GM18499 (cell line): ENCODE data around the gene PAOX.
"Not testable (repeated sequence)": the region's sequence is repeated elsewhere in the genome, so short reads cannot be mapped to it uniquely, and the experiment has no call there.

Experiments used
- ATAC-seq: cut with Tn5 transposase; IDR thresholded peaks from one replicate; pipeline ENCODE4 v1.9.1; 2021; ENCODE audit warnings: moderate number of reproducible peaks; ENCODE audit not compliant: insufficient read depth, unreplicated experiment

Gene PAOX

DNA sequence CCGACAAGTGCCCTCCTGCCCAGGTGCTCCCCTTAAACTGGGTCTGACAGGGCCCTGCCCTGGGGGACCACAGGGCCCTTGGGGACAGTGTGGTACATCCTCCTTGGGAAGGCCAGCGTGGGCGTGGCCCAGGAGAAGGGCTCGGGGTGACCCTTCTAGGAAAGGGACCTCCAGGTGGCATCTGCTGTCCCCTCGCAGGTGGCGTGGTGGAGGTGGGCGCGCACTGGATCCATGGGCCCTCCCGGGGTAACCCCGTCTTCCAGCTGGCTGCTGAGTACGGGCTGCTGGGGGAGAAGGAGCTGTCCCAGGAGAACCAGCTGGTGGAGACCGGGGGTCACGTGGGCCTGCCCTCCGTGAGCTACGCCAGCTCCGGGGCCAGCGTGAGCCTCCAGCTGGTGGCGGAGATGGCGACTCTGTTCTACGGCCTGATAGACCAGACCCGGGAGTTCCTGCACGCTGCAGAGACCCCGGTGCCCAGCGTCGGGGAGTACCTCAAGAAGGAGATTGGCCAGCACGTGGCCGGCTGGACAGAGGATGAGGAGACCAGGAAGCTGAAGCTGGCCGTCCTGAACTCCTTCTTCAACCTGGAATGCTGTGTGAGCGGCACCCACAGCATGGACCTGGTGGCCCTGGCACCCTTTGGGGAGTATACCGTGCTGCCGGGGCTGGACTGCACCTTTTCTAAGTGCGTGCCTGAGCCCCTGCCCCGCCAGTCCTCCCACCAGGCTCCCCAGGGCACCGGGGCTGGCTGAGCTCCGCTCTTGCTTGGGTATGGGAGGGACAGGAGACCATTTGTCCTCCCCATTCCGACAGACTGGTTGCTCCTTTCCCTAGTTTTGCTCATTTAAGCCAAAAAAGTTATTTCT is 972 bp downstream of the PAOX start:
- ATAC-seq = no peak

DNA sequence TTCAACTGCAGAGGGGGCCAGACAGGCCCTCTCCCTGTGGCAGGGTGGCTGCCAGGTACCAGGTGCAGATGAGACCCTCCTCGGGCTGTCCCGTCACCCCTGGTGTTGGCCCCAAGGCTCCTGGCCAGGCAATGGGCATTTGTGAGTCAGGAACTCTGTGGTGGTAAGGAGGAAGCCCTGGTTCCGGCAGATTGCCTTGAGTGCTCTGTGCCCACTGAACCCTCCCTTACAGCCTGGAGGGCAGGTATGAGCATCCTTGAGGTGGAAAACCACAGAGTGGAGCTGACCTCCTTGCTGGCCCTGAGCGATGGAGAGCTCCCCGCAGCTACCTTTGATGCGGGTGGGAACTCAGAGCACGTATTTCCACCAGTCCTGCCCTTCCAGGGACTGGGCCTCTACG is 2.0 kb downstream of the PAOX start:
- no peak for ATAC-seq

DNA sequence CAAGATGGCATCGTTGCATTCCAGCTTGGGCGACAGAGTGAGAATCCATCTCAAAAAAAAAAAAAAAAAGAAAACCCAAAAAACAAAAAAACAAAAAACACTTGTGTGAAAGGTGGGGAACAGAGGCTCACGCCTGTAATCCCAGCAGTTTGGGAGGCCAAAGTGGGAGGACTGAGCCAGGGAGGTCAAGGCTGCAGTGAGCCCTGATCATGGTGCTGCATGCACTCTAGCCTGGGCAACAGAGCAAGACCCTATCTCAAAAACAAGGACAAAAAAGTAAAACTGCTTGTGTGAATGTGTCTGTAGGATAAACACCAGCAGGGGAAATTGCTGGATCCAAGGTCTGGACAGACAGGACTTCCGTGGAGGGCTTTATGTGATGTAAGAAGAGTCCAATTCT is 4.5 kb downstream of the PAOX start:
- ATAC-seq = no peak

DNA sequence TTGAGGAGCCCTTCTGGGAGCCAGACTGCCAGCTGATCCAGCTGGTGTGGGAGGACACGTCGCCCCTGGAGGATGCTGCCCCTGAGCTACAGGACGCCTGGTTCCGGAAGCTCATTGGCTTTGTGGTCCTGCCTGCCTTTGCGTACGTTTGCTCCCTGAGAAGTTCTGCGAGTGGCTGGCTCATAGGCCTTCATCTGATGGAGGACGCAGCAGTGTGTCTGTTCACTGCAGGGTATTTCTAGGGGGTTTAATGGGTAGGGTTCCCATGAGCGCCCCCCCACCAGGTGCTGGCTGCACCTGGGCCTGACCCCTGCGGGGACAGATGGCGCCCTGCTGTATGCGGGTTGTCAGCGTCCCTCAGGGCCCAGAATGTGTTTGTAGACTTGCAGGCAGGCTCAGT is 5.0 kb downstream of the PAOX start:
- ATAC-seq = no peak

DNA sequence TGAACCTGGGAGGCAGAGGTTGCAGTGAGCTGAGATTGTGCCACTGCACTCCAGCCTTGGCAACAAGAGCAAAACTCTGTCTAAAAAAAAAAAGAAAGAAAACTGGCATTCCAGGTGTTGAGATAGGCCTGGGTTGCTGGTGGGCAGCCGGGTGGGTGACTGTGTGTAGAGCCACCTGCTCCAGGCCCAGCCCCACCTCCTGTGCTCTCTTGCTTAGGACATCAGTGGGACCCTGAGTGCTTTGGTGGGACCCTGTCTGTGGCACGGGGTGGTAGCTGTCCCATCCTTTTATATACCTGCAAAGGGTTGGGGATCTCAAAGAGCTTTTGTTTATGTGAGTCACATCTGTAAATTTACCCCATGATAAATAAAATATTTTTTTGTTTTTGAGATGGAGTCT is 6.2 kb downstream of the PAOX start:
- ATAC-seq = no peak

DNA sequence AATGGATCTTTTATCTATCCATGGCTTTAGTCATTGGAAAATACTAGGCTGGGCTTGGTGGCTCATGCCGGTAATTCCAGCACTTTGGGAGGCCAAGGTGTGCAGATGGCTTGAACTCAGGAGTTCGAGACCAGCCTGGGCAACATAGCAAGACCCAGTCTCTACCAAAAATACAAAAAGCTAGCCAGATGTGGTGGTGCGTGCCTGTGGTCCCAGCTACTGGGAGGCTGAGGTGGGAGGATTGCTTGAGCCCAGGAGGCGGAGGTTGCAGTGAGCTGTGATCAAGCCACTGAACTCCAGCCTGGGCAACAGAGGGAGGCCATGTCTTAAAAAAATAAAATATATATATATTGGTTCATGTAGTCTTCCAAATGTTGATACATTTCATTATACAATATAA is 7.9 kb downstream of the PAOX start:
- ATAC-seq = not testable (repeated sequence)

DNA sequence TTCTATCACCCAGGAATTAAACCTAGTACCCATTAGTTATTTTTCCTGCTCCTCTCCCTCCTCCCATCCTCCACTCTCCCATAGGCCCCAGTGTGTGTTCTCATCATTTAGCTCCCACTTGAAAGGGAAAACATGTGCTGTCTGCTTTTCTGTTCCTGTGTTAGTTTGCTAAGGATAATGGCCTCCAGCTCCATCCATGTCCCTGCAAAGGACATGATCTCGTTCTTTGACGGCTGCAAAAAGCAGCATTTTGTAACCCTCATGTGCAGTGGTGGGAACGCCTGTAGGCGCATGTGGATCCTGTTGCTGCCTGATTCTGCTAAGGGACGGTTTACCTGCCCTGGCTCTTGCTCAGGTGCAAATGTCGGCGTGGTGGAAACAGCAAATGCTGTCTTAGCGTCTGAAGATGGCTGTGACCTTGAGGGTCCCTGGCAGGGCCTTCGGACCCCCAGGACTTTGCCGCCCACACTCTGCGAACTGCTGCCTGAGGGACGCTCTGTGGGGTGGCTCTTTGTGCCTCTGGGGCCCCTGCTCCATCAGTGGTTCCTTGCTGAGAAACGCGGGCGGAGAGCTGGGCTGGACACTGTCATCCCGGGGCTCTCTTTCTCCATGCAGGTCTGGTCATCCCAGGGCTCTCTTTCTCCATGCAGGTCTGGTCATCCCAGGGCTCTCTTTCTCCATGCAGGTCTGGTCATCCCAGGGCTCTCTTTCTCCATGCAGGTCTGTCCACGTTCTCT is 9.3 kb downstream of the PAOX start:
- no peak for ATAC-seq

DNA sequence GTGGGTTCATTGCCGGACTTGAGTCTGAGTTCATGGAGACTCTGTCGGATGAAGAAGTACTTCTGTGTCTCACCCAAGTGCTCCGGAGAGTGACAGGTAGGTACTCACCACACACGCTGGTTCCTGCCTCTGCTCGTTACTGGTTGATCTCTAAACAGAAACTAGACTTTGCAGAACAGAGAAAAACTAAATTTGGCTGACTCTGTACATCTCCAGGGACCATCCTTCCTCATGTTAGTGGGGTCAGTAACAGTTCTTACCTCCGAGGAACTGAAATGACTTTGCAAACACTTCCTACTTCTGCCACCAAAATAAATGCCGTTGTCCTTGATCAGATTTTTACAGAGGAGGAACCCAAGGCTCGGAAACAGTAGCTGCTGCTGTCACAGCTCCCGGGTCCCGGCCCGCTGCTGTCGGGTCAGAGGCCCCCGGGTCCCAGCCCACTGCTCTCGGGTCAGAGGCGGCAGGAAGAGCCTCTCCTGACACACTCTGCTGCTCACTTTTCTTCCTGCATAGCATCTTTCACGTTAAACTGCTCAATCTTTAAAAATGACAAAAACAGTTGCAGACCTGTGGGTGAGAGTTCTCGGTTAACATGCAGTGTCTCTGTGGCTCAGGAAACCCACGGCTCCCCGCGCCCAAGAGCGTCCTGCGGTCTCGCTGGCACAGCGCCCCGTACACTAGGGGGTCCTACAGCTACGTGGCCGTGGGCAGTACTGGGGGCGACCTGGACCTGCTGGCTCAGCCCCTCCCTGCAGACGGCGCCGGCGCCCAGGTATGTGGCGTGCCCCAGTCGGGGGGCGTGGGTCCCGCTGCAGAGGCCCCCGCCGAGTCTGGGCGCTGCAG is 10.1 kb downstream of the PAOX start:
- ATAC-seq = peak; percentile 85

DNA sequence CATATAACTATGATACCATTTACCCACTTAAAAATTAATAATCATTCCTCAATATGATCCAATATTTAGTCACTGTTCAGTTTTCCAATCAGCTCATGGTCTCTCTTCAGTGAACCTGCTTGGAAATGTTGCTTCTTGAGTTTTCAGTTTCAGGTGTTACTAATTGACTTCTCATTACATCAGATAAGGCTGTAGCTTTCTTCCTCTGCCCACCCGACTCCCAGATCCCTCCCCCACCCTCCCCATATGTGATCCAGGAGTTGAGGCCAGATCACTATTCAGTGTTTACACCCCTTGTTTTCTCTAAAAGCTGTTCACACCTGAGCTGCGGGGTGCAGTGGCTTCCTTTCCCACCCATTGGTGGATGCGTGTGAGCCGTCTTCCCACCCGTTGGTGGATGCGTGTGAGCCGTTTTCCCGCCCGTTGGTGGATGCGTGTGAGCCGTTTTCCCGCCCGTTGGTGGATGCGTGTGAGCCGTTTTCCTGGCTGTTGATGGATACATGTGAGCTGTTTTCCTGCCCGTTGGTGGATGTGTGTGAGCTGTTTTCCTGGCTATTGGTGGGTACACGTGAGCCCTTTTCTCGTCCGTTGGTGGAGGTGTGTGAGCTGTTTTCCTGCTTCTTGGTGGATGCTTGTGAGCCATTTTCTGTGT is 11.7 kb downstream of the PAOX start:
- ATAC-seq = no peak

DNA sequence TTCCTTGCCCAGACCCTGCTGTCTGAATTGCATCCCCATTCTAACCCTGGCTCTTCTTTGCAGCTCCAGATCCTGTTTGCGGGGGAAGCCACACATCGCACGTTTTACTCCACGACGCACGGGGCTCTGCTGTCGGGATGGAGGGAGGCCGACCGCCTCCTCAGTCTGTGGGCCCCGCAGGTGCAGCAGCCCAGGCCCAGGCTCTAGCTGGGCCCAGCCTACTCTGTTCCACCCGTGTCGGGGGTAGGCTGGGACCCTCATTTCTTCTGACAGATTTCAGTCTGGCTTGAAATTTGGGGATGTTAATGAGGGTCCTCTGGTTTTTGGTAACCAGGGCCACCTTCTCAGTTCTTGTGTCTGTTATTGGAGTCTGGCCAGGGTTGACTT is 12.2 kb downstream of the PAOX start:
- no peak for ATAC-seq

DNA sequence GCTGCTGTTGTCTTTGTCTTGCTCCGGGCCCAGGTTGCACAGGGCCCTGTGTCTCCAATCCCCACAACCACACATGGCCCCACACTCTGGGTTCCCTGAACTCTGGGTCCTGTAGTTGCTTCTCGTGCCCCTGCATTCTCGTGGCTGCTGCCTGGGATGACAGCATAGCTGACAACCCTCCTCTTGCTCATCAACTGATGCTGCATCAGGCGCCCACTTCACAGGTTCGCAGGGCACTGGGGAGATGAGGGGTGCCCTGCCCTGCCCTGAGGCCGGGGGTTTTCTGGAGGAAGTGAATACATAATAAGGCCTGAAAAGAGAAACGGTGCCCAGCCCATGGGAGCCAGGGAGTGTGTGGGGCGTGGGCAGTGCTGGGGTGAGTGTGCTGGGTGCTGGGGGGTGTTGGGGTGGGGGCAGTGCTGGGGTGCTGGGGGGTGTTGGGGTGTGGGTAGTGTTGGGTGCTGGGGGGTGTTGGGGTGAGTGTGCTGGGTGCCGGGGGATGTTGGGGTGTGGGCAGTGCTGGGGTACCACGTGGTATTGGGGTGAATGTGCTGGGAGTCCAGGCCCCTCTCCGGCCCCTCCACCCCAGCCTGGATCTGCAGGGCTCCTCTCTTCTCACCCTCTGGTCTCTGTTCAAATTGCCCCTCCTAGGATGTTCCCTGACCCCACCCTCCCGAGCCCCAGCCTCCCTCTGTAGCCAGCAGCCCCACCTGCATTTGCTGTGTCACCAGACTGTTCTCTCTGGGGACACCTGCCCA is 12.9 kb downstream of the PAOX start:
- no peak for ATAC-seq

DNA sequence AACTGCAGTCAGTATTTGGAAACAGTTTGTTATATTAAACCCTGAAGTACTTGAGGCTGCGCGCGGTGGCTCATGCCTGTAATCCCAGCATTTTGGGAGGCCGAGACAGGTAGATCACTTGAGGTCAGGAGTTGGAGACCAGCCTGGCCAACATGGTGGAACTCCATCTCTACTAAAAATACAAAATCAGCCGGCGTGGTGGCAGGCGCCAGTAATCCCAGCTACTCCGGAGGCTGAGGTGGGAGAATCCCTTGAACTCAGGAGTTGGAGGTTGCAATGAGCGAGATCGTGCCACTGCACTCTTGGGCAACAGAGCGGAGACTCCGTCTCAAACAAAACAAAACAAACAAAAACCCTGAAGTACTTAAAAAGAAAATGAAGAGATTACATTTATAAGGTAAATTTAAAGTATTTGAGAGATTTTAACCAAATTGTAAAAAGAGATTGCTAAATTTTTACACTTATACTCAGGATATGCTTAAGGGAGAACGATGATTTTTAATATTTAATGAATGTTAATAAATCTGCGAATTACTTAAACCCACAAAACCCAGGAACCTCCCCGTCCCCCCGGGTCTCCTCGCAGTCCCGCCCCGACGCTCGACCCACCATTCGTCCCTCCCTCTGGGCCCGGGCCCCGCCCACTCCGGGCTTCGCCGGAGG is 14.5 kb downstream of the PAOX start:
- ATAC-seq = peak; percentile 22

DNA sequence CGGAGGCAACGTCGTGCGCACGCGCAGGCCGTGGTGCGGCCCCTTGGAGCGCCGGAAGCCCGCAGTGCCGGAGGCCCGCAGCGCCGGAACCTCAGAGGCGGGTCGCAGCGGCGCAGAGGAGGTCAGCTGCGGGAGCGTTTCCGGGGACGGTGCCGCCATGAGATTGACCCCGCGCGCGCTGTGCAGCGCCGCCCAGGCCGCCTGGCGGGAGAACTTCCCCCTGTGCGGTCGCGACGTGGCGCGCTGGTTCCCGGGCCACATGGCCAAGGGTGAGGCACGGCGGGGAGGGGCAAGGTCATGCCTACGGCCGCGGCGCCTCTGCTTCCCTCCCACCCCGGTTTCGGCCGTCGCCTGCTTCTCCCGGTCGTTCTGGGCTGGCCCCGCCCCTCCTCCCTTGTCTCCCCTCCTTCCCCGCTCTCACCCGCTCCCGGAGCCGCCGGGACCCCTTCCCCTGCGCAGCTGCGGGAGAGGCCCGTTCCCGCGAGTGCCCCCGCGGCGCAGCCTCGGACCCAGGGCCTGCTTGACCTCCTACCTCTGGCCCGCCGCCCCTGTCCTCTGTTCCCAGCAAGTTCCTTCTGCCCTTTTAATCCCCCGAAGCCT is 15.1 kb downstream of the PAOX start, which contains the start of gene MTG1:
MTG1 (plus strand) TSS at position 94 of the 600 bp plus-strand sequence; CDS start at position 158, 64 bp downstream.
- peak; percentile 31 for ATAC-seq

DNA sequence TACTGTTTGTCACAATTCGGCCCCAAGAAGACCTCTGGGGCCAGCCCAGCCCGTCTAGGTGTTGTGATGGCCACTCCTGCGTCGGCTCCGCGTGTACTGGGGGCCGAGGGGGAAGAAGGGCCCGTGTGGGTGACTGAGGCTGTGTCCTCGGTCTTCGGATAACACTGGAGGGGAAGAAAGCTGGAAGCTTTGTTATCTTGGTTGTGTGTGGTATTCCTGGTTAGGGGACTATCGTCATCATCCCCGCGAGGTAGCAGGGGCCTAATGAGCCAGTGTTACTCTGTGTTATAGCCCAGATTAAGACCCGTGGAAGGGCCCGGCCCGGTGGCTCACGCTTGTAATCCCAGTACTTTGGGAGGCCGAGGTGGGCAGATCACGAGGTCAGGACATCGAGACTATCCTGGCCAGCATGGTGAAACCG is 15.7 kb downstream of the PAOX start:
- ATAC-seq = no peak

DNA sequence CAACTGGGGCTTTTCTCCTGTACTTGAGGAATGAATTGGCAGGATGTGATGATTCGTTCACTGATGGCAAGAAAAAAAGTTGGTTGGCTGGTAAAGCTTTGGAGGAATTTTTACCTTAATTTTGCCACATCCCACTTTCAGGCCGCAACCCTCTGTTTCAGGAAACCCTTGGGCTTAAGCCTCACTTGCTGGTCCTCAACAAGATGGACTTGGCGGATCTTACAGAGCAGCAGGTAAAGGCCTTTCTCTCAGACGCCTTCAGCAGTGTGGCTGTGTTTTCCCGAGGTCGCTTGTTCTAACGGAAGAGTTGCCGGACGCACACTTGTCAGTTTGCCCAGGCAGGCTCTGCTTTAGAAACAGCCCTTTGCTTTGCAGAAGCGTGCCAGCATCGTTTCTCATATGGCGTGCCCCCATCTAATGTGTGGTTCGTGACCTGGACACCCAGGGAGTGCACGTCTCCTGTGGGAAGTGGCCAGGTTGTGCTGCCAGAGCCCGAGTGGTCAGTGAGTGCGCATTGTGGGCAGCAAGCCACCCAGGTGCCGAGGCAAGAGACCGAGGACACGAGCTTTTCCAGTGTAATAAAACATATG is 17.1 kb downstream of the PAOX start:
- no peak for ATAC-seq

DNA sequence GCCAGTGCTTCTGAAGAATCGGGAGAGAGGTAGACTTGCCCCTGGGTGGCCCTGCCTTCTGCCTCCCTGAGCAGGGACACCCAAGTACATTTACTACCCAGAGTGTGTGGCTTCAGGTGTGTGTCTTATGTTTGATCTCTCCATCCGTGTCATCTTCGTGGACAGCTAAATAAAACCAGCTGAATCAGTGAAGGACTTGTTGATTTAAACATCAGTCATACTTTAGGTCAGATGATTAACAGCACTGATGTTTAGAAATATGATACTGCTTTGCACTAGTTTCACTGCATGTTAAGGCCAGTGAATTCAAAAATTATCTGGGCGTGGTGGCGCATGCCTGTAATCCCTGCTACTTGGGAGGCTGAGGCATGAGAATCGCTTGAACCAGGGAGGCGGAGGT is 18.9 kb downstream of the PAOX start:
- no peak for ATAC-seq

DNA sequence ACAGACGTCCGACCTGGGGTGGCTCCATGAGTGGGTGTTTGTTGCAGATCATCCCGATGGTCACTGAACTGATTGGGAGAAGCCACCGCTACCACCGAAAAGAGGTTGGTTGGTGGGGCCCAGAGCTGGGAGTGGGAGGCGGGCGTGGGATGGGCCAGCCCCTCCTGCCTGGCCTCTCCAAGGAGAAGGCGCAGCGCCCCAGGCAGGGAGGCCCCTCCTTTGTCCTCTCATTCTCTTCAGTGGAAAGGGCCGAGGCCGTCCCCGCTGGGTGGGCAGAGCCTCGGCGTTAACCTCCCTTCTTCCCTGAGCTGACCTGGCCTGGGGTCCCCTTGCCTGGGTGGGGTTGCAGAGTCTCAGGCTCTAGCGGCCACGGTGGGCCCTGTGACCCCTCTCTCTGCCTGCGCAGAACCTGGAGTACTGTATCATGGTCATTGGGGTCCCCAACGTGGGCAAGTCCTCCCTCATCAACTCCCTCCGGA is 20.1 kb downstream of the PAOX start:
- no peak for ATAC-seq
